Esophagus squamous epithelium (tissue), 4 donors: Measurements from ENCODE around the gene ELL2.

ENCODE experiments used
- POLR2A ChIP-seq, 4 donors: fragments of 450-650 bp; IDR thresholded peaks; one replicate each; pipeline ENCODE4 v1.6.1; 2017; ENCODE audit warnings: antibody characterized with exemption in 4 of 4, mild to moderate bottlenecking in 4 of 4, moderate library complexity in 3 of 4
- TF ChIP-seq, protein P1 (sequence below), 6 experiments: fragments of 450-650 bp in 4 of 6; fragments of 200-600 bp in 2 of 6; sonication (generic) in 2 of 6; IDR thresholded peaks; one replicate each; pipeline ENCODE4 v1.5.1; 2016 to 2019; ENCODE audit warnings: antibody characterized with exemption in 6 of 6, mild to moderate bottlenecking in 4 of 6, moderate library complexity in 4 of 6

DNA sequence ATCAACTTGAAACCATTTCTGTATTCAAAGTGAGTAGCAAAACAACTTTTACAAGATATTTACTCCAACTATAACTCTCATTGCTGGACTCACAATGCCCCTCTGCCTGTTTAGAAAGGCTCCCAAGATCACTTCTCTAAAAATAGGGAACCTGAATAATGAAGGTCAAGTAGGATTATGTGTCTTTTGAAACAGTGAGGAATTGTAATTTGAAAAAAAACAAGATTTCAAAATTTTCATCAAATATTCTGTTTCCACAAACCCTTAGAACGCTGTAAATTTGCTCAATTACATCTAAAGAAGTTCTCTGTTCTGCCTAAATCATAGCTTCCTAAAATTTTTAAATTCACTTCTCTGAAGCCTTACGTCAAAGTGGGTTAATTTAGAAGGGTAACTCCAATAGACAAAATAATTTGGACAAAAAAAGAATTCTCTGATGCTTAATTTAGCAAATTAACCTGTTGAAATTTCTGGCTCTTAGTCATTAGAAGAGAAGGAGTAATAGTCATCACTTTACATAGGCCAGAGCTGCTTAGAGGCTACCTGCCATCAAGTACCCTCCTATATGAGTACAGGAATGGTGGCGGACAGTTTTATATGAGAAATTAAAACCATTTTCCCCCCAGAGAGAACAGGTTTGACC, 4.0 kb downstream of the ELL2 start:
- TF ChIP-seq, protein P1, sequence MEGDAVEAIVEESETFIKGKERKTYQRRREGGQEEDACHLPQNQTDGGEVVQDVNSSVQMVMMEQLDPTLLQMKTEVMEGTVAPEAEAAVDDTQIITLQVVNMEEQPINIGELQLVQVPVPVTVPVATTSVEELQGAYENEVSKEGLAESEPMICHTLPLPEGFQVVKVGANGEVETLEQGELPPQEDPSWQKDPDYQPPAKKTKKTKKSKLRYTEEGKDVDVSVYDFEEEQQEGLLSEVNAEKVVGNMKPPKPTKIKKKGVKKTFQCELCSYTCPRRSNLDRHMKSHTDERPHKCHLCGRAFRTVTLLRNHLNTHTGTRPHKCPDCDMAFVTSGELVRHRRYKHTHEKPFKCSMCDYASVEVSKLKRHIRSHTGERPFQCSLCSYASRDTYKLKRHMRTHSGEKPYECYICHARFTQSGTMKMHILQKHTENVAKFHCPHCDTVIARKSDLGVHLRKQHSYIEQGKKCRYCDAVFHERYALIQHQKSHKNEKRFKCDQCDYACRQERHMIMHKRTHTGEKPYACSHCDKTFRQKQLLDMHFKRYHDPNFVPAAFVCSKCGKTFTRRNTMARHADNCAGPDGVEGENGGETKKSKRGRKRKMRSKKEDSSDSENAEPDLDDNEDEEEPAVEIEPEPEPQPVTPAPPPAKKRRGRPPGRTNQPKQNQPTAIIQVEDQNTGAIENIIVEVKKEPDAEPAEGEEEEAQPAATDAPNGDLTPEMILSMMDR (IDR thresholded peaks at IDR 0.05): no peak
- no peak for TF ChIP-seq POLR2A (IDR thresholded peaks at IDR 0.05)
